GM12878 (cell line): ENCODE data around the gene CALHM2.

Experiments
- YBX1 ChIP-seq: fragments of 450-650 bp; IDR thresholded peaks from 2 replicates; pipeline ENCODE4 v1.6.1; 2016; ENCODE audit warnings: antibody characterized with exemption
- ZZZ3 ChIP-seq: IDR thresholded peaks from 2 replicates; pipeline ENCODE4 v1.6.1; 2011; ENCODE audit warnings: low read depth; ENCODE audit not compliant: control insufficient read depth, insufficient read length

- TF ChIP-seq ZZZ3 (no peak), YBX1 (no peak)
These were observed at the start of gene CALHM2 for GRCh38 chr10:103451831-103452505.
